NB4 (cell line): ENCODE data around the gene NLGN4X.

Experiments
- POLR2A ChIP-seq: IDR thresholded peaks from 2 replicates; pipeline ENCODE4 v1.6.1; 2011; ENCODE audit warnings: mild to moderate bottlenecking; ENCODE audit not compliant: insufficient read length; ENCODE audit errors: extremely low read depth
- TF ChIP-seq, protein P1 (sequence below): IDR thresholded peaks from one replicate; pipeline ENCODE4 v1.5.1; 2012; ENCODE audit warnings: low read depth, low read length

DNA sequence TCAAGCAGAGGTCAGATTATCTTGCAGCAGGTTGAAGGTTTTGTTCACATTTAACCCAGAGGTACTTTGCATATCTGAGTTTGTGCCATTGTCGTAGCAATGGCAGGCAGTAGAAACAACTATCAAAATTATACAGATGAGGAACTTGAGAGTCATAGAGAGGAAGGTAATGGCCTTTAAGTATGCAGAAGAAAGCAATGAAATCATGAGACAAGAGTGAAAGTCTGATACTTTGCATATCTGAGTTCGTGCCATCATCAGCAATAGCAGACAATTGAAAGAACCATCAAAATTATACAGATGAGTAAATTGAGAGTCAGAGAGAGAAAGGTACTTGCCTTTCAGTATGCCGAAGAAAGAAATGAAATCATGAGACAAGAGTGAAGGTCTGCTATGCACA, 154.1 kb downstream of the NLGN4X start:
- TF ChIP-seq, protein P1, sequence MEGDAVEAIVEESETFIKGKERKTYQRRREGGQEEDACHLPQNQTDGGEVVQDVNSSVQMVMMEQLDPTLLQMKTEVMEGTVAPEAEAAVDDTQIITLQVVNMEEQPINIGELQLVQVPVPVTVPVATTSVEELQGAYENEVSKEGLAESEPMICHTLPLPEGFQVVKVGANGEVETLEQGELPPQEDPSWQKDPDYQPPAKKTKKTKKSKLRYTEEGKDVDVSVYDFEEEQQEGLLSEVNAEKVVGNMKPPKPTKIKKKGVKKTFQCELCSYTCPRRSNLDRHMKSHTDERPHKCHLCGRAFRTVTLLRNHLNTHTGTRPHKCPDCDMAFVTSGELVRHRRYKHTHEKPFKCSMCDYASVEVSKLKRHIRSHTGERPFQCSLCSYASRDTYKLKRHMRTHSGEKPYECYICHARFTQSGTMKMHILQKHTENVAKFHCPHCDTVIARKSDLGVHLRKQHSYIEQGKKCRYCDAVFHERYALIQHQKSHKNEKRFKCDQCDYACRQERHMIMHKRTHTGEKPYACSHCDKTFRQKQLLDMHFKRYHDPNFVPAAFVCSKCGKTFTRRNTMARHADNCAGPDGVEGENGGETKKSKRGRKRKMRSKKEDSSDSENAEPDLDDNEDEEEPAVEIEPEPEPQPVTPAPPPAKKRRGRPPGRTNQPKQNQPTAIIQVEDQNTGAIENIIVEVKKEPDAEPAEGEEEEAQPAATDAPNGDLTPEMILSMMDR = no peak
- TF ChIP-seq POLR2A = no peak
